SU-DHL-6 (cell line): ENCODE data around the gene DIPK1B.

Source experiments
- CTCF ChIP-seq: fragments of 200-600 bp; sonication (generic); IDR thresholded peaks from one replicate; pipeline ENCODE4 v1.5.1; 2017; ENCODE audit warnings: antibody characterized with exemption, mild to moderate bottlenecking, low read length, moderate library complexity; ENCODE audit not compliant: insufficient read depth, poor library complexity, severe bottlenecking
- EZH2phosphoT487 ChIP-seq: fragments of 200-600 bp; sonication (generic), shearing (Covaris generic); conservative IDR thresholded peaks from 2 replicates; pipeline ENCODE4 v1.6.1; 2018; ENCODE audit warnings: mild to moderate bottlenecking, antibody characterized with exemption, low read length, moderate library complexity, mixed read lengths

- TF ChIP-seq CTCF (no peak), EZH2phosphoT487 (no peak)
These were observed 7.0 kb downstream of the DIPK1B start for GRCh38 chr9:136719195-136719880.
